Measurements from ENCODE around the gene TSFM.
A peak's percentile ranks its signal among the peaks of the same experiment; 100 is the strongest.

- no peak for TF ChIP-seq MED1 (CRISPR knock-in tag; IDR thresholded peaks at IDR 0.05; ENCODE audit: borderline replicate concordance)
- no peak for TF ChIP-seq ESRRA (IDR thresholded peaks at IDR 0.05; ENCODE audit: borderline replicate concordance, low read depth)
- TF ChIP-seq ZC3H11A (IDR thresholded peaks at IDR 0.05; ENCODE audit: low read depth, low read length), result no peak
- TF ChIP-seq TARDBP (IDR thresholded peaks at IDR 0.05), result no peak
- peak; percentile 95 for TF ChIP-seq RFX1 (IDR thresholded peaks at IDR 0.05)
- no peak for TF ChIP-seq KHSRP (IDR thresholded peaks at IDR 0.05)
These were observed 47.3 kb upstream of the TSFM start for GRCh38 chr12:57735198-57735855.

Measured in K562 (cell line).